ENCODE data around the gene RGMA. TPM values are rescaled to one million over a fixed set of nuclear protein-coding genes. Genes with fewer than 3 reads are reported as not detected.
A peak's percentile ranks its signal among the peaks of the same experiment; 100 is the strongest.

RGMA gene
- total and polyA plus RNA-seq, 10 of the 15 experiments (the other 5 are each of a cell fraction or from before 2014, with no cell fraction given) = not detected

- intact Hi-C loops (cut with micrococcal nuclease; ENCODE audit: unreplicated experiment) = no loop called here
- TSS peak; percentile 3 for BruUV-seq (replicated peaks)
- FAIRE-seq (no peak), ATAC-seq (no peak), DNase-seq (ENCODE audit: low read depth, low spot score) (no peak)
- 99% methylated on average over 6 of the region's 6 CpGs for WGBS (ENCODE audit: insufficient coverage, insufficient replicate concordance, low lambda C conversion rate, missing lambda C conversion rate)
- CTCF ChIA-PET = interaction anchor here (1.0 kb wide), 1 partner anchor 200 kb away, joined by 3 read pairs; no protein-coding TSS in a partner anchor
- Histone ChIP-seq H3K79me2 (ENCODE audit: control insufficient read depth, insufficient read depth, low read length) (no peaks in the 10 kb centered on the region), H3K4me1 (ENCODE audit: control insufficient read depth, insufficient read depth, low read length) (no peaks in the 10 kb centered on the region), H3K9me3 (replicated peaks; ENCODE audit: control insufficient read depth, insufficient read depth, low read length) (no peaks in the 10 kb centered on the region), H3K27me3 (replicated peaks in 1 of 2; ENCODE audit: control insufficient read depth in 2 of 2, insufficient read depth in 2 of 2, low read length in 1 of 2) (no peaks in the 10 kb centered on the region), H3K4me2 (ENCODE audit: control insufficient read depth, insufficient read depth) (no peak overlapping the region), H3K27ac (ENCODE audit: control insufficient read depth, insufficient read depth) (no peak overlapping the region), H3K4me3 (no peak overlapping the region), H3K9ac (ENCODE audit: control insufficient read depth, insufficient read depth, low read length) (no peak overlapping the region), H4K20me1 (ENCODE audit: control insufficient read depth, insufficient read depth) (no peaks in the 10 kb centered on the region), H3K36me3 (ENCODE audit: control insufficient read depth in 2 of 2, insufficient read depth in 2 of 2, low read length in 1 of 2) (peaks cover 20 to 56% of the 10 kb centered on the region in 2 experiments), H2AFZ (ENCODE audit: control insufficient read depth, low read depth, low read length) (no peak overlapping the region)
- RAD21 ChIA-PET (ENCODE audit: unreplicated experiment) = no interaction called here
- in situ Hi-C loops (cut with MboI) = loop anchor here (10.0 to 25.0 kb wide), 2 partner anchors 203 to 2011 kb away; partner anchors contain the start of gene PRC1
- TF ChIP-seq ZSCAN29 (IDR thresholded peaks at IDR 0.05) (no peak), STAT1 (conservative IDR thresholded peaks at IDR 0.05) (no peak), SP1 (IDR thresholded peaks at IDR 0.05; ENCODE audit: low read depth, low read length) (no peak), MAX (IDR thresholded peaks at IDR 0.05; ENCODE audit: low read depth, low read length) (no peak), ZNF592 (IDR thresholded peaks at IDR 0.05) (no peak), ZBTB40 (IDR thresholded peaks at IDR 0.05; ENCODE audit: borderline replicate concordance) (no peak), USF2 (IDR thresholded peaks at IDR 0.05; ENCODE audit: borderline replicate concordance, low read depth, low read length) (no peak)
- SMC1A ChIA-PET (ENCODE audit: uncharacterized antibody, unreplicated experiment) = no interaction called here
- POLR2A ChIA-PET = no interaction called here
Measured at GRCh38 chr15:92997821-92998220, 91.2 kb downstream of the RGMA start.

All from GM12878 (cell line).